Panc1 (cell line): ENCODE measurements around the gene STEAP1B. TPM values are rescaled to one million over a fixed set of nuclear protein-coding genes. Genes with fewer than 3 reads are reported as not detected.

Experiments
- ATAC-seq: fragments of 200-7000 bp; cut with Tn5 transposase; 2 replicates; pipeline ENCODE4 v1.9.1; 2020; ENCODE audit warnings: mild to moderate bottlenecking, moderate library complexity
- BruUV-seq: library from RNA; stranded (reverse); fragments of 400-500 nt; replicated peaks from 2 replicates; lab custom pipeline; 2021; lab: Mats Ljungman, UMichigan
- CTCF ChIA-PET: fragments of 300-600 bp; sonication (Branson Sonifier 250); formaldehyde crosslinking; loops from one replicate; lab custom pipeline; 2022; ENCODE audit warnings: antibody characterized with exemption; lab: Charles Lee
- POLR2A ChIA-PET: fragments of 300-600 bp; sonication (Branson Sonifier 250); formaldehyde crosslinking; loops from one replicate; lab custom pipeline; 2022; ENCODE audit warnings: antibody characterized with exemption; lab: Charles Lee
- DNase-seq: peaks from one replicate; pipeline ENCODE4 v3.0.0-alpha.2; 2010; ENCODE audit warnings: low read depth, low spot score
- H3K27ac ChIP-seq: 2 replicates; pipeline ENCODE4 v1.5.1; 2011; ENCODE audit warnings: mild to moderate bottlenecking, low read length, inconsistent platforms
- H3K27me3 ChIP-seq: fragments of 200-500 bp; sonication (Bioruptor generic); 2 replicates; pipeline ENCODE4 v1.6.0; 2014; ENCODE audit warnings: low read length, inconsistent platforms; ENCODE audit not compliant: control insufficient read depth, insufficient read depth
- H3K36me3 ChIP-seq: fragments of 200-500 bp; sonication (Bioruptor generic); 2 replicates; pipeline ENCODE4 v1.5.1; 2014; ENCODE audit warnings: inconsistent platforms, mild to moderate bottlenecking, low read length, moderate library complexity; ENCODE audit not compliant: control insufficient read depth, insufficient read depth
- H3K4me1 ChIP-seq: 2 replicates; pipeline ENCODE4 v1.5.1; 2011; ENCODE audit warnings: inconsistent platforms, mild to moderate bottlenecking, low read length, moderate library complexity; ENCODE audit not compliant: control insufficient read depth, insufficient read depth
- H3K4me3 ChIP-seq, 2 experiments: 2 replicates each; pipeline ENCODE4 v1.5.1; 2011 to 2012; ENCODE audit warnings: low read depth in 2 of 2, low read length in 2 of 2, mild to moderate bottlenecking in 2 of 2, inconsistent platforms in 1 of 2, moderate library complexity in 1 of 2
- H3K9me3 ChIP-seq: fragments of 200-500 bp; sonication (Bioruptor generic); 2 replicates; pipeline ENCODE4 v1.5.1; 2014; ENCODE audit warnings: low read depth, mild to moderate bottlenecking, inconsistent platforms, low read length, moderate library complexity; ENCODE audit not compliant: control insufficient read depth, insufficient read depth
- CTCF ChIP-seq: fragments of 450-650 bp; IDR thresholded peaks from 2 replicates; pipeline ENCODE4 v1.5.1; 2017; ENCODE audit warnings: mild to moderate bottlenecking
- POLR2AphosphoS5 ChIP-seq: IDR thresholded peaks from 2 replicates; pipeline ENCODE4 v1.6.1; 2012; ENCODE audit warnings: mild to moderate bottlenecking, low read depth, low read length, moderate library complexity
- REST ChIP-seq, 2 experiments: IDR thresholded peaks; 2 replicates each; pipeline ENCODE4 v1.6.1; 2011 to 2012; ENCODE audit warnings: low read depth in 2 of 2, control low read depth in 1 of 2, low read length in 1 of 2, mild to moderate bottlenecking in 1 of 2, moderate library complexity in 1 of 2; ENCODE audit not compliant: insufficient read depth in 1 of 2
- SIN3A ChIP-seq: IDR thresholded peaks from 2 replicates; pipeline ENCODE4 v1.6.1; 2012; ENCODE audit warnings: low read depth, mild to moderate bottlenecking, low read length, moderate library complexity, borderline replicate concordance; ENCODE audit not compliant: insufficient read depth
- TCF7L2 ChIP-seq: IDR thresholded peaks from 2 replicates; pipeline ENCODE4 v1.6.1; 2011; ENCODE audit warnings: mild to moderate bottlenecking, low read depth, low read length, inconsistent platforms
- in situ Hi-C: cut with HindIII; loops from 2 replicates; pipeline ENCODE4 v1.10.0; 2016; ENCODE audit warnings: low sequenced_read_pairs, low pct_unique_long_range_greater_than_20kb
- intact Hi-C: fragments of 100-400 bp; cut with micrococcal nuclease; formaldehyde crosslinking; loops from one replicate; pipeline ENCODE4 v1.10.0; 2022; ENCODE audit not compliant: unreplicated experiment
- total RNA-seq: library from RNA; stranded (reverse); gene quantifications from one replicate; pipeline ENCODE4 v1.2.1, GENCODE V29; 2021; ENCODE audit not compliant: unreplicated experiment

STEAP1B gene
- total RNA-seq, 1 experiment from 2014 or later = 3.3 TPM

GRCh38 chr7:22447762-22448161 is 52.2 kb downstream of the STEAP1B start:
- Histone ChIP-seq H3K4me3 (no peak overlapping the region), H3K9me3 (no peaks in the 10 kb centered on the region), H3K27ac (no peak overlapping the region), H3K4me1 (no peaks in the 10 kb centered on the region), H3K27me3 (no peaks in the 10 kb centered on the region), H3K36me3 (no peaks in the 10 kb centered on the region)
- ChIA-PET POLR2A (no interaction called here), CTCF (no interaction called here)
- DNase-seq = no peak
- intact Hi-C loops (no loop called here), in situ Hi-C loops (no loop called here)
- BruUV-seq = no TSS peak
- ATAC-seq = no peak
- TF ChIP-seq REST (IDR thresholded peaks at IDR 0.05; ENCODE audit: insufficient read depth in 1 of 2, low read depth in 2 of 2, low read length in 1 of 2) (no peak), TCF7L2 (no peak), POLR2AphosphoS5 (no peak), SIN3A (no peak), CTCF (no peak)

GRCh38 chr7:22447008-22447407 is 53.0 kb downstream of the STEAP1B start:
- ATAC-seq (no peak), DNase-seq (no peak)
- H3K27me3 ChIP-seq = no peaks in the 10 kb centered on the region
- in situ Hi-C loops (no loop called here), intact Hi-C loops (no loop called here)
- no peak overlapping the region for H3K27ac ChIP-seq
- TF ChIP-seq REST (IDR thresholded peaks at IDR 0.05; ENCODE audit: insufficient read depth in 1 of 2, low read depth in 2 of 2, low read length in 1 of 2) (no peak), POLR2AphosphoS5 (no peak), SIN3A (no peak), TCF7L2 (no peak), CTCF (no peak)
- H3K36me3 ChIP-seq = no peaks in the 10 kb centered on the region
- H3K4me3 ChIP-seq = no peak overlapping the region
- H3K4me1 ChIP-seq = no peaks in the 10 kb centered on the region
- H3K9me3 ChIP-seq = no peaks in the 10 kb centered on the region
- CTCF ChIA-PET = no interaction called here
- POLR2A ChIA-PET = no interaction called here
- BruUV-seq = no TSS peak
